G401.6 (cell line): ENCODE data around the gene AARSD1.
"Not testable (repeated sequence)": the region's sequence is repeated elsewhere in the genome, so short reads cannot be mapped to it uniquely, and the experiment has no call there.

ENCODE experiments used
- FAIRE-seq: peaks from 2 replicates; lab custom pipeline; 2012; peaks lifted over from hg19 to GRCh38; lab: Jason Lieb, UNC

Gene AARSD1

GRCh38 chr17:42964161-42964932 is at the start of gene AARSD1:
AARSD1 (minus strand) TSS chr17:42964454; CDS start chr17:42964440, 14 bp downstream.
- FAIRE-seq, result peak; percentile 84

- no peak for FAIRE-seq
These were observed 49.0 kb upstream of the AARSD1 start for GRCh38 chr17:43013296-43013695.

- FAIRE-seq, result no peak
These were observed 47.6 kb upstream of the AARSD1 start for GRCh38 chr17:43011728-43012472.

- FAIRE-seq, result no peak
These were observed 46.5 kb upstream of the AARSD1 start for GRCh38 chr17:43010667-43011308.

GRCh38 chr17:43006639-43007551 is 42.6 kb upstream of the AARSD1 start, which contains the start of gene IFI35:
IFI35 (plus strand) TSS chr17:43006784; CDS start chr17:43006948, 164 bp downstream.
- peak; percentile 69 for FAIRE-seq

- FAIRE-seq, result peak; percentile 95
These were observed 39.4 kb upstream of the AARSD1 start for GRCh38 chr17:43003542-43004172.

GRCh38 chr17:43000894-43001293 is 36.6 kb upstream of the AARSD1 start:
- FAIRE-seq, result not testable (repeated sequence)

GRCh38 chr17:42999003-42999525 is 34.8 kb upstream of the AARSD1 start:
- no peak for FAIRE-seq

GRCh38 chr17:42997984-42998938 is 34.0 kb upstream of the AARSD1 start, which contains the start of gene RPL27:
RPL27 (plus strand) TSS chr17:42998419; CDS start chr17:42998751, 332 bp downstream.
- FAIRE-seq, result peak; percentile 99

GRCh38 chr17:42997390-42997983 is 33.2 kb upstream of the AARSD1 start:
- FAIRE-seq, result no peak

- FAIRE-seq, result not testable (repeated sequence)
These were observed 29.7 kb upstream of the AARSD1 start for GRCh38 chr17:42993913-42994312.

- FAIRE-seq, result no peak
These were observed 28.6 kb upstream of the AARSD1 start for GRCh38 chr17:42992872-42993271.

GRCh38 chr17:42991471-42991870 is 27.2 kb upstream of the AARSD1 start:
- no peak for FAIRE-seq

GRCh38 chr17:42989726-42990652 is 25.7 kb upstream of the AARSD1 start:
- FAIRE-seq, result no peak

- FAIRE-seq, result no peak
These were observed 24.9 kb upstream of the AARSD1 start for GRCh38 chr17:42989141-42989540.

- FAIRE-seq, result no peak
These were observed 21.0 kb upstream of the AARSD1 start for GRCh38 chr17:42985225-42985624.

GRCh38 chr17:42982266-42982665 is 18.0 kb upstream of the AARSD1 start:
- FAIRE-seq, result no peak

GRCh38 chr17:42980766-42981397 is 16.6 kb upstream of the AARSD1 start:
- no peak for FAIRE-seq
